Measurements from ENCODE around the gene COG4.

DNA sequence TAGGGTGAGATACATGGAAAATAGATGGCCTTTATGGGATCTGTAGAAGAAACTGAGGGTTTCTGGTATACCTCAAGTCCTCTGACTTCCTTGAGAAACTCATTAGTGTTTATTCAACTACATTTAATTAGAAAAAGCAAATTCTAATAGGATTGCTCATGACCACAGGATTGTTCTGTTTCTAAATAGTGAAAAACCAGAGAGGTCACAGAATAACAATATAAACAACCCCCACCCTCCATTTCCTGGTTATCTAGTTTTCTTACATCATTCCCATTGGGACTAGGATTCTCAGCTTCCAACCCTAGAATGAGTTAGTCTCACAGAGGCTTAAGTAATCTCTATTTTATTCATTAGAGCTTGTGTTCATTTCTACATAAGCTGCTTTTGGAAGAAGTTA lies 30.3 kb upstream of the COG4 start:
- TF ChIP-seq POLR2A (IDR thresholded peaks at IDR 0.05; ENCODE audit: low read depth, low read length) = no peak
- no peak for TF ChIP-seq TAF1 (IDR thresholded peaks at IDR 0.05; ENCODE audit: borderline replicate concordance, low read depth, low read length)
